ENCODE results near the gene RAMP2.

Gene RAMP2

GRCh38 chr17:42748908-42749798, 11.9 kb upstream of the RAMP2 start:
- H3K36me3 ChIP-seq (ENCODE audit: low read length), result no peaks in the 10 kb centered on the region
- no peak overlapping the region for H3K4me3 ChIP-seq (ENCODE audit: insufficient read depth, low read length, poor library complexity, severe bottlenecking)
- H3K27ac ChIP-seq (ENCODE audit: low read depth, low read length), result no peak overlapping the region
- no peaks in the 10 kb centered on the region for H3K9me2 ChIP-seq (replicated peaks; ENCODE audit: insufficient read depth, low read length)
- TF ChIP-seq CTCF (IDR thresholded peaks at IDR 0.05; ENCODE audit: insufficient read depth, low read length, poor library complexity, severe bottlenecking) (no peak), EZH2phosphoT487 (conservative IDR thresholded peaks at IDR 0.05; ENCODE audit: low read length) (no peak)
- no peaks in the 10 kb centered on the region for H3K27me3 ChIP-seq (ENCODE audit: low read length)
- no peaks in the 10 kb centered on the region for H3F3A ChIP-seq (ENCODE audit: insufficient read depth)
- no peaks in the 10 kb centered on the region for H3K9me3 ChIP-seq (ENCODE audit: insufficient read depth, low read length)
- H4K20me1 ChIP-seq (ENCODE audit: low read depth, low read length), result no peaks in the 10 kb centered on the region
- H3K9ac ChIP-seq (ENCODE audit: low read length), result no peak overlapping the region
- peaks cover 2% of the 10 kb centered on the region for H3K79me2 ChIP-seq (ENCODE audit: insufficient read depth, low read length)
- H3K4me2 ChIP-seq (ENCODE audit: low read depth, low read length, poor library complexity, severe bottlenecking), result no peak overlapping the region
- H2AFZ ChIP-seq (ENCODE audit: low read depth, low read length, severe bottlenecking), result no peak overlapping the region

- no peak overlapping the region for H3K4me2 ChIP-seq (ENCODE audit: low read depth, low read length, poor library complexity, severe bottlenecking)
- H4K20me1 ChIP-seq (ENCODE audit: low read depth, low read length), result no peaks in the 10 kb centered on the region
- H3K9me2 ChIP-seq (replicated peaks; ENCODE audit: insufficient read depth, low read length), result no peaks in the 10 kb centered on the region
- no peak overlapping the region for H3K27ac ChIP-seq (ENCODE audit: low read depth, low read length)
- H3K36me3 ChIP-seq (ENCODE audit: low read length), result no peaks in the 10 kb centered on the region
- H3F3A ChIP-seq (ENCODE audit: insufficient read depth), result no peaks in the 10 kb centered on the region
- no peaks in the 10 kb centered on the region for H3K79me2 ChIP-seq (ENCODE audit: insufficient read depth, low read length)
- no peak overlapping the region for H3K4me3 ChIP-seq (ENCODE audit: insufficient read depth, low read length, poor library complexity, severe bottlenecking)
- no peak for TF ChIP-seq CTCF (IDR thresholded peaks at IDR 0.05; ENCODE audit: insufficient read depth, low read length, poor library complexity, severe bottlenecking)
- no peak for TF ChIP-seq EZH2phosphoT487 (conservative IDR thresholded peaks at IDR 0.05; ENCODE audit: low read length)
- no peaks in the 10 kb centered on the region for H3K9me3 ChIP-seq (ENCODE audit: insufficient read depth, low read length)
- no peak overlapping the region for H3K9ac ChIP-seq (ENCODE audit: low read length)
- no peaks in the 10 kb centered on the region for H3K27me3 ChIP-seq (ENCODE audit: low read length)
- no peak overlapping the region for H2AFZ ChIP-seq (ENCODE audit: low read depth, low read length, severe bottlenecking)
These were observed 10.2 kb upstream of the RAMP2 start for GRCh38 chr17:42750739-42751344.

- no peak overlapping the region for H3K4me2 ChIP-seq (ENCODE audit: low read depth, low read length, poor library complexity, severe bottlenecking)
- H3K9me2 ChIP-seq (replicated peaks; ENCODE audit: insufficient read depth, low read length), result no peaks in the 10 kb centered on the region
- no peak overlapping the region for H3K27ac ChIP-seq (ENCODE audit: low read depth, low read length)
- H3K36me3 ChIP-seq (ENCODE audit: low read length), result no peaks in the 10 kb centered on the region
- no peak overlapping the region for H3K4me3 ChIP-seq (ENCODE audit: insufficient read depth, low read length, poor library complexity, severe bottlenecking)
- no peaks in the 10 kb centered on the region for H3K27me3 ChIP-seq (ENCODE audit: low read length)
- no peaks in the 10 kb centered on the region for H3K79me2 ChIP-seq (ENCODE audit: insufficient read depth, low read length)
- H4K20me1 ChIP-seq (ENCODE audit: low read depth, low read length), result no peaks in the 10 kb centered on the region
- TF ChIP-seq CTCF (IDR thresholded peaks at IDR 0.05; ENCODE audit: insufficient read depth, low read length, poor library complexity, severe bottlenecking) (no peak), EZH2phosphoT487 (conservative IDR thresholded peaks at IDR 0.05; ENCODE audit: low read length) (no peak)
- no peaks in the 10 kb centered on the region for H3K9me3 ChIP-seq (ENCODE audit: insufficient read depth, low read length)
- no peaks in the 10 kb centered on the region for H3F3A ChIP-seq (ENCODE audit: insufficient read depth)
- H2AFZ ChIP-seq (ENCODE audit: low read depth, low read length, severe bottlenecking), result no peak overlapping the region
- no peak overlapping the region for H3K9ac ChIP-seq (ENCODE audit: low read length)
These were observed 9.4 kb upstream of the RAMP2 start for GRCh38 chr17:42751628-42752027.

Measured in SU-DHL-6 (cell line).